Astrocyte of the cerebellum (primary cell): ENCODE data around the gene KCTD17.

ENCODE experiments used
- DNase-seq: peaks from one replicate; pipeline ENCODE4 v3.0.0-alpha.2; 2011; ENCODE audit warnings: low read depth
- H3K4me3 ChIP-seq: 2 replicates; pipeline ENCODE4 v1.5.1; 2011; ENCODE audit warnings: mild to moderate bottlenecking, low read depth, low read length, moderate library complexity
- CTCF ChIP-seq: IDR thresholded peaks from 2 replicates; pipeline ENCODE4 v1.5.1; 2012; ENCODE audit warnings: low read length, low read depth, moderate library complexity, mild to moderate bottlenecking; ENCODE audit errors: missing control alignments
- in situ Hi-C: cut with HindIII; loops from 2 replicates; pipeline ENCODE4 v1.10.0; 2017; ENCODE audit warnings: low sequenced_read_pairs

The KCTD17 gene

GRCh38 chr22:37010174-37010573 lies 41.4 kb upstream of the KCTD17 start:
- no peak for TF ChIP-seq CTCF
- in situ Hi-C loops: no loop called here
- DNase-seq: no peak
- no peak overlapping the region for H3K4me3 ChIP-seq

GRCh38 chr22:37010976-37011375 lies 40.6 kb upstream of the KCTD17 start:
- no peak overlapping the region for H3K4me3 ChIP-seq
- no peak for TF ChIP-seq CTCF
- no peak for DNase-seq
- in situ Hi-C loops: no loop called here

GRCh38 chr22:37011472-37011871 lies 40.1 kb upstream of the KCTD17 start:
- no peak overlapping the region for H3K4me3 ChIP-seq
- in situ Hi-C loops: no loop called here
- DNase-seq: no peak

GRCh38 chr22:37012262-37012904 lies 39.2 kb upstream of the KCTD17 start:
- TF ChIP-seq CTCF: no peak
- no peak overlapping the region for H3K4me3 ChIP-seq
- in situ Hi-C loops: no loop called here
- no peak for DNase-seq

More at GRCh38 chr22:37011472-37011871, 40.1 kb upstream of the KCTD17 start:
- no peak for TF ChIP-seq CTCF

GRCh38 chr22:37012956-37013355 lies 38.6 kb upstream of the KCTD17 start:
- DNase-seq: no peak
- no peak for TF ChIP-seq CTCF
- no peak overlapping the region for H3K4me3 ChIP-seq
- in situ Hi-C loops: no loop called here

GRCh38 chr22:37014415-37014806 lies 37.1 kb upstream of the KCTD17 start:
- in situ Hi-C loops: no loop called here
- TF ChIP-seq CTCF: no peak
- no peak for DNase-seq
- H3K4me3 ChIP-seq: no peak overlapping the region
